ENCODE measurements around the gene CRHR2.

The CRHR2 gene

GRCh38 chr7:30655096-30655970 lies 26.9 kb downstream of the CRHR2 start:
- Histone ChIP-seq H2AFZ (ENCODE audit: low read length) (no peak overlapping the region), H3K27ac (ENCODE audit: low read length) (no peak overlapping the region), H3K36me3 (replicated peaks; ENCODE audit: insufficient read depth, low read length) (no peaks in the 10 kb centered on the region), H3K9me3 (replicated peaks; ENCODE audit: insufficient read depth, low read length) (no peaks in the 10 kb centered on the region), H3K9me2 (replicated peaks; ENCODE audit: insufficient read depth, low read length) (no peaks in the 10 kb centered on the region), H3K79me2 (ENCODE audit: low read length) (no peaks in the 10 kb centered on the region), H3K4me2 (ENCODE audit: low read depth, low read length) (no peak overlapping the region), H3K4me3 (ENCODE audit: low read length) (no peak overlapping the region), H3K27me3 (replicated peaks; ENCODE audit: insufficient read depth, low read length) (no peaks in the 10 kb centered on the region), H4K20me1 (ENCODE audit: insufficient read depth, low read length) (no peaks in the 10 kb centered on the region), H3F3A (ENCODE audit: insufficient read depth, low read length) (no peaks in the 10 kb centered on the region), H3K9ac (ENCODE audit: low read length) (no peak overlapping the region), H3K4me1 (ENCODE audit: low read length) (no peaks in the 10 kb centered on the region)
- no peak for TF ChIP-seq EZH2 (optimal IDR thresholded peaks at IDR 0.05; ENCODE audit: low read depth, low read length)
- TF ChIP-seq EZH2phosphoT487 (IDR thresholded peaks at IDR 0.05; ENCODE audit: low read length), result no peak
- TF ChIP-seq, protein P1, sequence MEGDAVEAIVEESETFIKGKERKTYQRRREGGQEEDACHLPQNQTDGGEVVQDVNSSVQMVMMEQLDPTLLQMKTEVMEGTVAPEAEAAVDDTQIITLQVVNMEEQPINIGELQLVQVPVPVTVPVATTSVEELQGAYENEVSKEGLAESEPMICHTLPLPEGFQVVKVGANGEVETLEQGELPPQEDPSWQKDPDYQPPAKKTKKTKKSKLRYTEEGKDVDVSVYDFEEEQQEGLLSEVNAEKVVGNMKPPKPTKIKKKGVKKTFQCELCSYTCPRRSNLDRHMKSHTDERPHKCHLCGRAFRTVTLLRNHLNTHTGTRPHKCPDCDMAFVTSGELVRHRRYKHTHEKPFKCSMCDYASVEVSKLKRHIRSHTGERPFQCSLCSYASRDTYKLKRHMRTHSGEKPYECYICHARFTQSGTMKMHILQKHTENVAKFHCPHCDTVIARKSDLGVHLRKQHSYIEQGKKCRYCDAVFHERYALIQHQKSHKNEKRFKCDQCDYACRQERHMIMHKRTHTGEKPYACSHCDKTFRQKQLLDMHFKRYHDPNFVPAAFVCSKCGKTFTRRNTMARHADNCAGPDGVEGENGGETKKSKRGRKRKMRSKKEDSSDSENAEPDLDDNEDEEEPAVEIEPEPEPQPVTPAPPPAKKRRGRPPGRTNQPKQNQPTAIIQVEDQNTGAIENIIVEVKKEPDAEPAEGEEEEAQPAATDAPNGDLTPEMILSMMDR (IDR thresholded peaks at IDR 0.05; ENCODE audit: low read length), result no peak
- no peak for DNase-seq

DNA sequence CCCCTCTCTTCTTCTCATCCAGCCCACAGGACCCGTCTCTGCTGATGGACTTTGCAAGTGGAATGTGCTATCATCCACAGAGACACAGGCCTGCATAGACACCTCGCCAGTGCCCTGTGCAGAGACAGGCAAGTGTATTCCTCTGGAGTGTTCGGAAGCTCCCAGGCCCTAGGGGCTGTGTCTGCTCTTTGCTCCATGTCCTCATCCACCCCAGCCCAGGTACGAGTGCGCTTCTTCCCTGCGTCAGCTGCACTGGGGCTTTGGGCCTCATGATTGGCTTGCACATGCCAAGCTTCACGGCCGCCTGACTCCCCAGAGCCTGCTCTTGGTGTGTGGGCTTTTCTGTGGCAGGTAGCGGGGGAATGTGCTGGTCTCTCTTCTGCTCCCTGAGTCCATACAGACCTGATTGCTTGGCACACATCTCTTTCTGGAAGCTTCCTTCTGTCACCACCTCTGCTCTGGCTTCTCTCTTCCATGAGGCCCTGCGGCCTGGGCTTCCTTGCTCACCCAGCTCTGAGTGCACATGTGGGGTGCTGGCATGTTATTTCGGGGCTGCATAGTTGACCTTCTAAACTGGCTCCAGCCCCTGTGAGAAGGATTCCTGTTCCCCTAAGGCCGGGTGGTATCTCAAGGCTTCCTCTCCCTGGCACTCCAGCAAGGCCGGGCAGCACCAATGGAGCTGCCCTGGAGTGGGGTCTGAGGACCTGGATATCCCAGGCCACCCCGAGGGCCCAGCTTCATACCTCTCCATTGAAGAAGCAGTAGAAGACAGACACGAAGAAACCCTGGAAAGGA lies 27.8 kb downstream of the CRHR2 start:
- DNase-seq, result no peak
- Histone ChIP-seq H2AFZ (ENCODE audit: low read length) (no peak overlapping the region), H4K20me1 (ENCODE audit: insufficient read depth, low read length) (no peaks in the 10 kb centered on the region), H3K4me1 (ENCODE audit: low read length) (no peaks in the 10 kb centered on the region), H3K27me3 (replicated peaks; ENCODE audit: insufficient read depth, low read length) (no peaks in the 10 kb centered on the region), H3K9ac (ENCODE audit: low read length) (no peak overlapping the region), H3F3A (ENCODE audit: insufficient read depth, low read length) (no peaks in the 10 kb centered on the region), H3K4me2 (ENCODE audit: low read depth, low read length) (no peak overlapping the region), H3K79me2 (ENCODE audit: low read length) (no peaks in the 10 kb centered on the region), H3K9me2 (replicated peaks; ENCODE audit: insufficient read depth, low read length) (no peaks in the 10 kb centered on the region), H3K4me3 (ENCODE audit: low read length) (no peak overlapping the region), H3K27ac (ENCODE audit: low read length) (no peak overlapping the region), H3K9me3 (replicated peaks; ENCODE audit: insufficient read depth, low read length) (no peaks in the 10 kb centered on the region), H3K36me3 (replicated peaks; ENCODE audit: insufficient read depth, low read length) (no peaks in the 10 kb centered on the region)
- TF ChIP-seq, protein P1 (IDR thresholded peaks at IDR 0.05; ENCODE audit: low read length), result no peak

- TF ChIP-seq EZH2 (optimal IDR thresholded peaks at IDR 0.05; ENCODE audit: low read depth, low read length), result no peak
- no peak for TF ChIP-seq EZH2phosphoT487 (IDR thresholded peaks at IDR 0.05; ENCODE audit: low read length)
- TF ChIP-seq, protein P1 (IDR thresholded peaks at IDR 0.05; ENCODE audit: low read length), result no peak
- no peaks in the 10 kb centered on the region for H4K20me1 ChIP-seq (ENCODE audit: insufficient read depth, low read length)
- H3K9me2 ChIP-seq (replicated peaks; ENCODE audit: insufficient read depth, low read length), result no peaks in the 10 kb centered on the region
- no peaks in the 10 kb centered on the region for H3K9me3 ChIP-seq (replicated peaks; ENCODE audit: insufficient read depth, low read length)
- H3K4me2 ChIP-seq (ENCODE audit: low read depth, low read length), result no peak overlapping the region
- no peaks in the 10 kb centered on the region for H3K4me1 ChIP-seq (ENCODE audit: low read length)
- H3K4me3 ChIP-seq (ENCODE audit: low read length), result no peak overlapping the region
- H3K9ac ChIP-seq (ENCODE audit: low read length), result no peak overlapping the region
- no peak overlapping the region for H3K27ac ChIP-seq (ENCODE audit: low read length)
- H3F3A ChIP-seq (ENCODE audit: insufficient read depth, low read length), result no peaks in the 10 kb centered on the region
- H2AFZ ChIP-seq (ENCODE audit: low read length), result no peak overlapping the region
- H3K36me3 ChIP-seq (replicated peaks; ENCODE audit: insufficient read depth, low read length), result no peaks in the 10 kb centered on the region
- H3K27me3 ChIP-seq (replicated peaks; ENCODE audit: insufficient read depth, low read length), result no peaks in the 10 kb centered on the region
- no peak for DNase-seq
- no peaks in the 10 kb centered on the region for H3K79me2 ChIP-seq (ENCODE audit: low read length)
These were observed 29.3 kb downstream of the CRHR2 start for GRCh38 chr7:30652698-30653641.
